ENCODE results near the gene MLLT10.
"Not testable (repeated sequence)": the region's sequence is repeated elsewhere in the genome, so short reads cannot be mapped to it uniquely, and the experiment has no call there.

MLLT10 gene

DNA sequence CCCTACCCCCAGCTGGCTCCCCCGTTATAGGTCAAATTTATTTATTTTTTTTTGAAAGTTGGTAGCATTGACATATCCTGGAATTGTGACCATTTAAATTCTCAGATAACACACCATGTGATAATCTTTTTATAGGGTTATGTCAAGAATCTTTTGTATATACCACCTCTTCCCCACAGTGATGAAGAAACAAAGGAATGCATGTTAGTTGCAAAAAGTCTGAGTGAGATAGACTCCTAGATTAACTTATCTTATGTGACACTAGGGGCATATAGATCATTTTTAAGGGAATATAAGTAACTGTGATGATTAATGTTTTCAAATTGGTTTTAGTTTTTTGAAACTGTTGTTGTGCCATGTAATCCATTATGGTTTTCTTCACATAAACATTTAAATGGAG lies 68.3 kb downstream of the MLLT10 start:
- DNase-seq (ENCODE audit: low spot score): no peak
- TF ChIP-seq, protein P1, sequence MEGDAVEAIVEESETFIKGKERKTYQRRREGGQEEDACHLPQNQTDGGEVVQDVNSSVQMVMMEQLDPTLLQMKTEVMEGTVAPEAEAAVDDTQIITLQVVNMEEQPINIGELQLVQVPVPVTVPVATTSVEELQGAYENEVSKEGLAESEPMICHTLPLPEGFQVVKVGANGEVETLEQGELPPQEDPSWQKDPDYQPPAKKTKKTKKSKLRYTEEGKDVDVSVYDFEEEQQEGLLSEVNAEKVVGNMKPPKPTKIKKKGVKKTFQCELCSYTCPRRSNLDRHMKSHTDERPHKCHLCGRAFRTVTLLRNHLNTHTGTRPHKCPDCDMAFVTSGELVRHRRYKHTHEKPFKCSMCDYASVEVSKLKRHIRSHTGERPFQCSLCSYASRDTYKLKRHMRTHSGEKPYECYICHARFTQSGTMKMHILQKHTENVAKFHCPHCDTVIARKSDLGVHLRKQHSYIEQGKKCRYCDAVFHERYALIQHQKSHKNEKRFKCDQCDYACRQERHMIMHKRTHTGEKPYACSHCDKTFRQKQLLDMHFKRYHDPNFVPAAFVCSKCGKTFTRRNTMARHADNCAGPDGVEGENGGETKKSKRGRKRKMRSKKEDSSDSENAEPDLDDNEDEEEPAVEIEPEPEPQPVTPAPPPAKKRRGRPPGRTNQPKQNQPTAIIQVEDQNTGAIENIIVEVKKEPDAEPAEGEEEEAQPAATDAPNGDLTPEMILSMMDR (IDR thresholded peaks at IDR 0.05): no peak
- no peak overlapping the region for H3K4me3 ChIP-seq

DNA sequence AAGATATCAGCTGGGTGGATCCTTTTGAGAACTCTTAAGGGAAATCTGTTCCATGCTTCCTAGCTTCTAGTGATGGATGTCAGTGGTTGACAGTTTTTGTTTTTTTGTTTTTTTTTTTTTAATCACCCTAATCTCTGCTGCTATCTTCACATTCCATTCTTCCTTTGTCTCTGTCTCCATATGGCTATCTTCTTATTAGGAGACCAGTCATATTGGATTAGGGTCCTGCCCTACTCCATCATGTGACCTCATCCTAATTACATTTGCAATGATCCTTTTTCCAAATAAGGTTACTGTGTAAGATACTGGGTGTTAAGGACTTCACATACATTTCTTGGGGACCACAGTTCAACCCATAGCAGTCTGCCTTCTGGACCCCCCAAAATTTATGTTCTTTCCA lies 69.7 kb downstream of the MLLT10 start:
- H3K27ac ChIP-seq: no peak overlapping the region
- no peak for DNase-seq (ENCODE audit: low spot score)
- no peak overlapping the region for H3K4me3 ChIP-seq
- TF ChIP-seq, protein P1 (IDR thresholded peaks at IDR 0.05): no peak

More for the DNA sequence above, 68.3 kb downstream of the MLLT10 start:
- no peak overlapping the region for H3K27ac ChIP-seq

DNA sequence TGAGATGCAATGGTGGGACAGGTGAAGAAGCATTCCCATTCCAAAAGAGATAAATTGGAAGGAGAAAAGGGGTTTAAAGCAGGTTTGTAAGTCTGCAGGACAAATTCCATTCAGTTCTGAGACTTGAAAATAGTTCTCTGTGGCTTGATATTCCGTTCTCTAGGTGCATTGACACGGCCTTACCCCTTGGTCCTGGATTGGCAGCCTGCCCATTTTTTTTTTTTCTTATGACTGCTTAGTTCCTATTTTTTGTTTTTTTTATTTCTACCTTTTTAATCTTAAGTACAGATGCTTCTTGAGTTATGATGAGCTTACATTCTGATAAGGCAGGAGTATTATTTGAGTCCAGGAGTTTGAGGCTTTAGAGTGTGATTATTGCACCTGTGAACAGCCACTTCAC lies 70.6 kb downstream of the MLLT10 start:
- no peak overlapping the region for H3K4me3 ChIP-seq
- TF ChIP-seq, protein P1 (IDR thresholded peaks at IDR 0.05): no peak
- no peak overlapping the region for H3K27ac ChIP-seq
- no peak for DNase-seq (ENCODE audit: low spot score)

DNA sequence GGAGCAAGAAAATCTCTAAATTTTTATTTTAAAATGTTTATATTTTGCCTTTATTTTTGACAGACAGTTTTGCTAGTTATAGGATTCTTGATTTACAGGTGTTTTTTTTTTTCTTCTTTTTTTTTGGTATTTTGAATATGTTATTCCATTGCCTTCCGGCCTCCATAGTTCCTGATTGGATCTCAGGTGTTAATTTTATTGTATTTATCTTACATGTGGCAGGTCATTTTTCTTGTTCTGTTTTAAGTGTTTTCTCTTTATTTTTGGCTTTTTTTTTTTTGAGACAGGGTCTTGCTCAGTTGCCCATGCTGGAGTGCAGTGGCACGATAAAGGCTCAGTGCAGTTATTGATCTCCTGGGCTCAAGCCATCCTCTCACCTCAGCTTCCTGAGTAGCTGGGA lies 73.9 kb downstream of the MLLT10 start:
- Histone ChIP-seq H3K27ac (no peak overlapping the region), H3K4me3 (no peak overlapping the region)
- no peak for DNase-seq (ENCODE audit: low spot score)
- TF ChIP-seq, protein P1 (IDR thresholded peaks at IDR 0.05): no peak

DNA sequence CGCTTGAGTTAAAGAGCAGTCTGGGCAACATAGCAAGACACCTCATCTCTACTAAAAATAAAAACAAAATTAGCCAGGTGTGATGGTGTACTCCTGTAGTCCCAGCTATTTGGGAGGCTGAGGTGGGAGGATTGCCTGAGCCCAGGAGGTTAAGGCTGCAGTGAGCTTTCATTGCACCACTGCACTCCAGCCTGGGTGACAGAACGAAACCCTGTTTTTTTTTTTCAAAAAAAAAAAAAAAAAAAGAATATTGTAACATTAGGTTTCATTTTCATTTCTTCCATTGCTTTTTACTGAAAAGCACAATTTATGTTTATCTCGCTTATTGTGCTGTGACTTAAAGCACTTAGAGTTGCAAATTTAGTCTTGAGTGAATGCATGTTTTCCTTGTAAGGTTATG lies 80.0 kb downstream of the MLLT10 start:
- TF ChIP-seq, protein P1 (IDR thresholded peaks at IDR 0.05): no peak
- Histone ChIP-seq H3K27ac (no peak overlapping the region), H3K4me3 (no peak overlapping the region)
- no peak for DNase-seq (ENCODE audit: low spot score)

DNA sequence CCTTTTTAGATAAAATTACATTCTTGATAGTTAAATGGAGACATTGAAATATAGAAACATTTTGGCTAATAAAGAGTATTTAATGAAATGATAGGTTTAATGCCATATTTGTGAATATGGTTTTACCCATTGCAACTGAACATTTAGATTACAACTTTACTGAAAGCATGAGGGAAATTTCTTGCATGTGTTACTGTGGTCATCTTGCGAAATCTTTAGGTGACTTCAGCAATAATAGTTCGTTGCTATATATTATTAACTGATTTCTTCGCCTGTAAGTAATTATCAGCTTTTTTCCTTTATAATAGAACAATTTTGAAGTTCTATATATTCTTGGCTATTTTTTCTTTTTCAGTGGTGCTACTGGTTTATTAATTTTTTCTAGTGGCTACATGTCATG lies 83.2 kb downstream of the MLLT10 start:
- TF ChIP-seq, protein P1 (IDR thresholded peaks at IDR 0.05): no peak
- DNase-seq (ENCODE audit: low spot score): no peak
- Histone ChIP-seq H3K4me3 (no peak overlapping the region), H3K27ac (no peak overlapping the region)

DNA sequence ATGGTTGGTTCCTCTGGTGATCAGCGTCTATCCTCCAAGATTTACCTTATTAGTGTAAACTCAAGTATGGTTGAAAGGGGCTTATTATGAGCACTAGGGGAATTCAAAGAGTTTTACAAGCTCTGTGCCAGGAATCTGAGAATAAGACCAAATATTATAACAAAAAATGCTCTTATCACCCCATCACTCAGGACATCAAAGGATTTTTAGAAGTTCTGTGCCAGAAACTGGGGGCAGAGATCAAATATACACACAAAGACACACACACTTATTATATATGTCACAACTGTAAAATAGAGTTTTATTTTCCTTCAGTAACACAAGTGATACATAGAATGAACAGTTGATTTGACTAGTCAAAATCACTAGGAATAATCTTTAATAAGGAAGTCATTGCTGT lies 89.3 kb downstream of the MLLT10 start:
- H3K27ac ChIP-seq: no peak overlapping the region
- DNase-seq (ENCODE audit: low spot score): no peak
- no peak overlapping the region for H3K4me3 ChIP-seq
- TF ChIP-seq, protein P1 (IDR thresholded peaks at IDR 0.05): no peak

DNA sequence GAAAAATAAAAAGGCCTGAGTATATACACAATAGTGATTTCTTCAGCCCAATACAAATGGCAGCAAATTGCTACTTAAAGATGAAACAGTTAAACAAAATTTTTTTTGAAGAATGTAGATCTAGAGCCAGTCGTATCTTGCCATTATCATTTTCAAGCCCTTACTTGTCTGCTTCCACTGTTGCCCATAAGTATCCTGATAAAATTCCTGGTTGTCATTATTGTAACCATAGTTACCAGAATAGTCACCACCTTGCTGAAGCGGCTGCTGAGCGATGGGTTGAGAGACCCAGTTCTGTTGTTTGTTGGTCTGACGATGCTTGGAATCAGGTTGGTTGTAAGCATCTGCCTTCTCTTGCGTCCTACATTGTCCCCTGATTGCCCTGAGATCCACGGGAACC lies 90.4 kb downstream of the MLLT10 start:
- H3K4me3 ChIP-seq; H3K27ac ChIP-seq; DNase-seq (ENCODE audit: low spot score): not testable (repeated sequence)
